DMS153 treated with DMSO at 0.1 percent for 48 hours (cell line): ENCODE data around the gene SNRPF.
"Not testable (repeated sequence)": the region's sequence is repeated elsewhere in the genome, so short reads cannot be mapped to it uniquely, and the experiment has no call there.

ENCODE experiments used
- DNase-seq: peaks from one replicate; lab custom pipeline; 2025; ENCODE audit not compliant: unreplicated experiment; lab: John Stamatoyannopoulos, UW

SNRPF gene

GRCh38 chr12:95858451-95859343, at the start of gene SNRPF:
Gene SNRPF, plus strand, starts transcription at chr12:95858952. Its CDS starts 122 bp downstream, at chr12:95859074.
- DNase-seq = peak; percentile 94

GRCh38 chr12:95809000-95809680, 49.6 kb upstream of the SNRPF start:
- no peak for DNase-seq

- no peak for DNase-seq
These were observed 48.3 kb upstream of the SNRPF start for GRCh38 chr12:95810411-95810810.

GRCh38 chr12:95812155-95812554, 46.6 kb upstream of the SNRPF start:
- DNase-seq = not testable (repeated sequence)

- DNase-seq = peak; percentile 29
These were observed 43.0 kb upstream of the SNRPF start for GRCh38 chr12:95815632-95816212.

GRCh38 chr12:95820096-95820703, 38.6 kb upstream of the SNRPF start:
- peak; percentile 51 for DNase-seq

GRCh38 chr12:95829395-95829794, 29.4 kb upstream of the SNRPF start:
- no peak for DNase-seq

- DNase-seq = no peak
These were observed 28.2 kb upstream of the SNRPF start for GRCh38 chr12:95830335-95831089.

- no peak for DNase-seq
These were observed 24.2 kb upstream of the SNRPF start for GRCh38 chr12:95834572-95834971.

- DNase-seq = no peak
These were observed 22.6 kb upstream of the SNRPF start for GRCh38 chr12:95836185-95836609.

- DNase-seq = no peak
These were observed 22.0 kb upstream of the SNRPF start for GRCh38 chr12:95836630-95837239.

- DNase-seq = no peak
These were observed 21.3 kb upstream of the SNRPF start for GRCh38 chr12:95837240-95838038.

- no peak for DNase-seq
These were observed 20.6 kb upstream of the SNRPF start for GRCh38 chr12:95838125-95838524.

- not testable (repeated sequence) for DNase-seq
These were observed 16.3 kb upstream of the SNRPF start for GRCh38 chr12:95842426-95842825.

- no peak for DNase-seq
These were observed 10.0 kb upstream of the SNRPF start for GRCh38 chr12:95848575-95849388.

- no peak for DNase-seq
These were observed 7.1 kb upstream of the SNRPF start for GRCh38 chr12:95851606-95852005.

- no peak for DNase-seq
These were observed 6.6 kb upstream of the SNRPF start for GRCh38 chr12:95852133-95852532.

- DNase-seq = no peak
These were observed 1.6 kb upstream of the SNRPF start for GRCh38 chr12:95857156-95857555.

- no peak for DNase-seq
These were observed 953 bp upstream of the SNRPF start for GRCh38 chr12:95857799-95858198.
